Astrocyte of the spinal cord (primary cell): ENCODE measurements around the gene HMX1.

Experiments used
- DNase-seq: peaks from one replicate; pipeline ENCODE4 v3.0.0; 2011; ENCODE audit warnings: low read depth, low spot score
- H3K4me3 ChIP-seq: 2 replicates; pipeline ENCODE4 v1.5.1; 2011; ENCODE audit warnings: low read depth, mild to moderate bottlenecking, low read length, moderate library complexity
- CTCF ChIP-seq: IDR thresholded peaks from 2 replicates; pipeline ENCODE4 v1.5.1; 2012; ENCODE audit warnings: low read depth, mild to moderate bottlenecking, low read length, inconsistent platforms
- in situ Hi-C: cut with HindIII; loops from 2 replicates; pipeline ENCODE4 v1.10.0; 2017; ENCODE audit warnings: low sequenced_read_pairs

The HMX1 gene

DNA sequence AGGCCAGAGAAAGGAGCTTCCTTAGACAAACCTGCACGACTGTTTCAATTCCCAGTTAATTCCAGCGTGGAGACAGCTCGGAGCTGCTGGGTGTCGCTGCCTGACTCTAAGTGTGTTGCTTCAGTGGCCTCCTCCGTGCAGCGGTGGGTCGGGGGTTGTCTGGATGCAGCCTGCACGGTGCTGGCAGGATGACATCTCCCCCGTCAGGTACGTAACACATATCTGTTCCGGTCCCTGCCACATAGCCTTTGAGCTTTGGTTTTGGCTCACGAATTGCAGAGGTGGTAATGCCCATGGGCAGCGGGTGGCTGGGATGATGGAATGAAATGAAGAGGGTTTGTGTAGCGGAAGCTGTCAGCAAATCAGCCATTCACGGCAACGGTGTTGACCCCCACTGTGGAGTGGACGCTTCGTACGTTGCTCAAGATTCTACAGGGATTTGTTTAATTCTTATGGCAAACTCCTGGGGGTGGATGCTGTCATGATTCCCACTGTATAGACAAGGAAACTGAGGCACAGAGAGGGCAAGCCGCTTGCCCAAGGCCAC lies 33.7 kb upstream of the HMX1 start:
- H3K4me3 ChIP-seq = no peak overlapping the region
- in situ Hi-C loops = no loop called here
- TF ChIP-seq CTCF = no peak
- no peak for DNase-seq

DNA sequence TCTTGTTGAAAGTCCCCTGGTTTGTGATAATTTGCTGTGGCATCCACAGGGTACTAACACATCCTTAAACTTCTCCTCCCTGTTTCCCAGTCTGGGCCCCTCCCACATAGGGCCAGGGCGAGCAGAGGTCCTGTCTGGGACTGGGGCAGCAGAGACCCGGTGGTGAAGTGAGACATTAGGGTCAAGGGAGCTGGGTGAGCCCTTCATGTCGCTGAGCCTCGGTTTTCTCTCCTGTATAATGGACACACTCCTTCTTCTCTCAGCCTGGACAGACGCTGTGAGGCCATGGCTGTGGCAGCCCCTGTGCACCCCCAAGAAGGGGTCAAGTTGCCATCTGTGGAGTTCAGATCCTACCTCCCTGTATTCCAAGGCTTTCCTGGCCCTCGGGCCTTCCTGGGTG lies 33.0 kb upstream of the HMX1 start:
- in situ Hi-C loops = no loop called here
- DNase-seq = no peak
- TF ChIP-seq CTCF = no peak
- no peak overlapping the region for H3K4me3 ChIP-seq

GRCh38 chr4:8904041-8904501 lies 32.4 kb upstream of the HMX1 start:
- in situ Hi-C loops = no loop called here
- TF ChIP-seq CTCF = no peak
- no peak for DNase-seq
- H3K4me3 ChIP-seq = no peak overlapping the region

- in situ Hi-C loops = no loop called here
- DNase-seq = no peak
- no peak for TF ChIP-seq CTCF
- H3K4me3 ChIP-seq = no peak overlapping the region
Observed at GRCh38 chr4:8901335-8901734, 29.7 kb upstream of the HMX1 start.

DNA sequence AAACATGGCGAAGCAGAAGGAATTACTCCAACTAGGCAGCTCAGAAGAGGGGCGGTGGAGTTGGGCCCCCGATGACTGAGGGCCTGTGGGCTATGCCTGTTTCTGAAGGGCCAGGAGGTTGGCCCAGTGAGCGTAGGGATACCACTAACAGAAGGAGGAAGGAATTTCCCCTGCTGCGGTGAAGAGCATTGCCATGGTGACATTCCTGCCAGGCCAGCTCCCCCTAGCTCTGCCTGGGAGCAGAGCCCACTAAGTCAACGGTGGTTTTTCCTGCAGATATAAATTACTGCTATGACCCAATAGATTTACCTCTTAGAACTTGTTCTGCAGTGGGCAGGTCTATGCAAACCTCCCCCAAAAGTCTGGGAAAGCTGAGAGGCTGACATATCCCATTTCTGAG lies 28.9 kb upstream of the HMX1 start:
- in situ Hi-C loops = no loop called here
- no peak overlapping the region for H3K4me3 ChIP-seq
- TF ChIP-seq CTCF = no peak
- DNase-seq = no peak

DNA sequence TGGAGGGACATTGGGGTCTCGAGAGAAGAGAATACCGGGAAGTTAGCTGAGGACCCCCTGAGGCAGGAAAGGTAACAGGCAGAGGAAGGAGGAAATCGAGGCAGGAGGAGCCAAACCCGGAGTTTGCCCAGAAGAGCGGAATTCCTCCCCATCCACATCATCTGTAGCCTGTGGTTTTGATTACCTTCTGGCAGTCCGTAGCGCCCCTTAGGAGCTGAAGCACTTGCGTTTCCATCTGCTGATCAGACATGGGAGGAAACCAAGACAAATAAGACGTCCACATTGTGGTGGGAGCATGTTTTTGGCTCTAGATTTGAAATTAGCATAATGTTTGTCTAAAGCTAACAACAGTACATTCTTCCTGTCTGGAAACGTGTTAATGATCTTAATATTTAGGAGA lies 26.8 kb upstream of the HMX1 start:
- TF ChIP-seq CTCF = no peak
- no peak for DNase-seq
- in situ Hi-C loops = no loop called here
- no peak overlapping the region for H3K4me3 ChIP-seq
